HuH-7.5 (cell line): ENCODE measurements around the gene ADAM19.

Source experiments
- DNase-seq: peaks from one replicate; pipeline ENCODE4 v3.0.0; 2011; ENCODE audit warnings: low spot score

Gene ADAM19

GRCh38 chr5:157516006-157516405 is 59.6 kb downstream of the ADAM19 start:
- no peak for DNase-seq

- no peak for DNase-seq
Measured at GRCh38 chr5:157514974-157515373, 60.6 kb downstream of the ADAM19 start.

GRCh38 chr5:157513182-157513581 is 62.4 kb downstream of the ADAM19 start:
- DNase-seq, result no peak

- DNase-seq, result no peak
Measured at GRCh38 chr5:157511651-157512644, 63.6 kb downstream of the ADAM19 start.

- no peak for DNase-seq
Measured at GRCh38 chr5:157510682-157511081, 64.9 kb downstream of the ADAM19 start.

GRCh38 chr5:157509587-157509986 is 66.0 kb downstream of the ADAM19 start:
- no peak for DNase-seq

GRCh38 chr5:157509093-157509492 is 66.5 kb downstream of the ADAM19 start:
- no peak for DNase-seq

GRCh38 chr5:157506981-157507780 is 68.4 kb downstream of the ADAM19 start:
- no peak for DNase-seq

GRCh38 chr5:157506066-157506590 is 69.4 kb downstream of the ADAM19 start:
- no peak for DNase-seq

GRCh38 chr5:157505496-157505895 is 70.1 kb downstream of the ADAM19 start:
- DNase-seq, result no peak

- no peak for DNase-seq
Measured at GRCh38 chr5:157504053-157504452, 71.5 kb downstream of the ADAM19 start.

- no peak for DNase-seq
Measured at GRCh38 chr5:157502143-157502647, 73.4 kb downstream of the ADAM19 start.

GRCh38 chr5:157497875-157498611 is 77.5 kb downstream of the ADAM19 start:
- no peak for DNase-seq

- DNase-seq, result no peak
Measured at GRCh38 chr5:157496864-157497263, 78.7 kb downstream of the ADAM19 start.

- DNase-seq, result no peak
Measured at GRCh38 chr5:157494178-157494832, 81.3 kb downstream of the ADAM19 start.

- DNase-seq, result no peak
Measured at GRCh38 chr5:157492886-157493285, 82.7 kb downstream of the ADAM19 start.

- DNase-seq, result no peak
Measured at GRCh38 chr5:157491471-157491995, 84.0 kb downstream of the ADAM19 start.

- DNase-seq, result no peak
Measured at GRCh38 chr5:157487358-157487757, 88.2 kb downstream of the ADAM19 start.

- DNase-seq, result no peak
Measured at GRCh38 chr5:157486861-157487260, 88.7 kb downstream of the ADAM19 start.

- no peak for DNase-seq
Measured at GRCh38 chr5:157486221-157486681, 89.3 kb downstream of the ADAM19 start.

GRCh38 chr5:157485811-157486210 is 89.8 kb downstream of the ADAM19 start:
- no peak for DNase-seq
